Mesenteric fat pad (tissue), 1 donor: ENCODE results near the gene ARHGEF10L. TPM values are rescaled to one million over a fixed set of nuclear protein-coding genes. Genes with fewer than 3 reads are reported as not detected.

Source experiments
- DNase-seq: peaks from one replicate; pipeline ENCODE4 v3.0.0-alpha.2; 2020; ENCODE audit warnings: low spot score
- total RNA-seq: library from RNA; stranded (reverse); fragmentation: NEBNext Ultra II Directional; extraction: Animal tissue kit (Norgen Biotek cat#: 25700); gene quantifications from one replicate; pipeline ENCODE4 v1.2.1, GENCODE V29; 2021
- donor health status: DM: yes; HTN: yes; CAD: no.

Gene ARHGEF10L
- total RNA-seq, 1 donor from 2014 or later = 37.0 TPM

DNA sequence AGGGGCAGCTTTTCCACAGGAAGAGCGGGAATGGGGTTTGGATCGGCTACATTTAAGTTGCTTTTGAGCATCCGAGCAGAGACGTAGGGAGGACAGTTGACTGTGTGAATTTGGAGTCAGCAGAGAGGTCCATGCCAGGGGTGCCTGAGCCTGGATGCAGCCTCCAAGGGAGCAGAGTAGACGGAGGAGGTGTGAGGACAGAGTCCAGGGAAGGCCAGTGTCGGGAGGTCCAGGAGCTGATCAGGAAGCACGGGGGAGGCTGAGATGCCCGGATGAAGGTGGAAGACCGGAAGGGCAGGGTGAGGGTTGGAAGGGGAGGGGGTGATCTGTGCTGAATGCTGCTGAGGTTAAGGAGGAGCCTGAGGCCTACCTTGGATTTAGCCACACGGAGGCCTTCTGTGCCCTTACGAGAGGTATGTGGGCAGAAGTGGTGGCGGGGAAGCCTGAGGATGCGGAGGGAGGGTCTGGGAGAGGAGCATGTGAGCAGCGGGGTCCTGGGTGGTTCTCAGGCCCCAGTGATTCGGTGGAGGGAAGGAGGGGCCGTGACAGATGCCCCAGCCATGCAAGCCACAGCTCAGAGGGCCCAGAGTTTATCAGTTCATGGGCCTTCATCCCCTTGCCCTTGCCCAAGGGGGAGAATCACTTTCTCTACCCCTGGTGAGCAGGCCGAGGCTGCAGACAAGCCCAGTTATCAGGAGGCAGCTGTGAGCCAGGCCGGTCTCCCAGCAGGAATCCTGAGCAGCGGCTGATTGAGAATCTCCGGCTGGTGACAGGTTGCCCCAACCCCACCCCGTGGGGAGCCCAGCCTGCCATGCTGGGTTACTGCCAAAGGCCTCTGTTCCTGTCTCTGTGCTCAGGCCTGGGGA lies 161.7 kb downstream of the ARHGEF10L start:
- DNase-seq = no peak

DNA sequence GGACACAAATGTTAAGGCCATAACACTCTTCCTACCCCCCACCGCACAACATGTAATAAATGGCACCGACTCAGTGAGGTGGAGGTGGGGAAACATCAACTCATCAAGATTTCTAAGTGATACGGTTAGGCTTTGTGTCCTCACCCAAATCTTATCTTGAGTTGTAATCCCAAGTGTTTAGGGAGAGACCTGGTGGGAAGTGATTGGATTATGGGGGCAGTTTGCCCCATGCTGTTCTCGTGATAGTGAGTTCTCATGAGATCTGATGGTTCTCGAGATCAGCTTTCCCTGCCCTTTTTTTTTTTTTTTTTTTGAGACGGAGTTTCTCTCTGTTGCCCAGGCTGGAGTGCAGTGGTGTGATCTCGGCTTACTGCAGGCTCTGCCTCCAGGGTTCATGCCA lies 164.7 kb downstream of the ARHGEF10L start:
- no peak for DNase-seq

DNA sequence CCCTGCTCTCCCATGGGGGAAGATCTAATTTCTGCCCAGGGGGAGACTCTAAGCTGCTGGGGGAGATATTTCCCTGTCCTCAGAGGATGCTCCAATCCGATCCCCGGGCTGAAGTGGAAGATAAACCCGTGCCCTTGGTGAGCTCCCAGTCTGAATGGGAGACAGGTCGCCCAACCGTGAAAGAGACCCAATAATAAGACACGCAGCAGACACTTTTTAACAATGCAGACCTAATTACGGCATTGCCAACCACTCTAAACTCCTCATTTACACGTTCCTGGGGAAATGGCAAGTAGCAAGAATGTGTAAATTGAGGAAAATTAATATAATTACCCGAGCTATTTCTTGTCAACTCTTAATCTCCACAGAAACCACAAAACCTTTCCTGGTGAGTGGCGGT lies 166.9 kb downstream of the ARHGEF10L start:
- no peak for DNase-seq

DNA sequence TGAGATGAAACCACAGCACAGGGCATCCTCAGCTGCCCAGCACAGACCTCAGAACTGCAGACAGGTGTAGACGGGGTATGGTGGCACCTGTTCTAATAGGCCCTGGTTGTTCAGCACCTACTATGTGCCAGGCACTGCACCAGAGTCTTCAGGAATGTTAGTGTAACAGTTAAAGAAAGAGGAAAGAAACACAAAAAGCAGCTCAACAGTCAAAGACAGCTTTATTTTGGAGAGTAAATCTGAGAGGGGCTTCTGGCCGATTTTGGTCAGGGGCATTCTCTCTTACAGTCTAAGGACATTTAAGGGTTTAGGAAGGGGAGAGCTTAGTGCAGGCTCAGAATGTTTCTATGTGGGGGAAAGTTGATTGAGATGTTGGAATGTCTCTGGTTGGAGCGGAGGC lies 170.5 kb downstream of the ARHGEF10L start:
- DNase-seq = no peak

DNA sequence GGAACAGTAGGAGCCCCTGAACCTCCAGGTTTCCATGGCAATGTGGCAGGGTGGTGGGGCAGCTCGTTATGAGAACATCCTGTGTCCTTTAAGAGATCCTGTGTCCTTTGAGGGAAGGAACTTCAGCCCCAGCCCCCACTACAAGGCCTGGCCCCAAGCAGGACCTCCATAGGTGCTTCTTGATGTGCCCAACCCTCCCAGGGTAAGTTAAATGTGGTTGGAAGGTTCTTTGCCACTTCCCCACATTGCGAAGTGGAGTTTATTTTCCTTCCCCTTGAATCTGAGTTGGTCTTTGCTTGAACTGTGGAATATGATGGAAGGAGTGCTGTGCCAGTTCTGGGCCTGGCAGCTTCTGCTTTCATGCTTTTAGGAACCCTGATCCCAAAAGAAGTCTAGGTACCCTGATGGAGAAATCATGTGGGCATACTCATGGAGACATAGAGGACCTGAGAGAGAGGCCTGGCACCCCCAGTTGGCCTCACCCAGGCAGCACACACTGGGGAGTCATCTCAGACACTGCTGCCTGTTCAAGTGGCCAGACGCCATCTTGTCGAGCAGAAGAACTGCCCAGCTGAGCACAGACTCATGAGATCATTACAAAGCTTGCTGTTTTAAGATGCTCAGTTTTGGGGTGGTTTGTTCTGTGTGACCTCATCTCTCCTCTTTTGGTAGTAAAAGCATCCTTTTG lies 171.5 kb downstream of the ARHGEF10L start:
- no peak for DNase-seq

DNA sequence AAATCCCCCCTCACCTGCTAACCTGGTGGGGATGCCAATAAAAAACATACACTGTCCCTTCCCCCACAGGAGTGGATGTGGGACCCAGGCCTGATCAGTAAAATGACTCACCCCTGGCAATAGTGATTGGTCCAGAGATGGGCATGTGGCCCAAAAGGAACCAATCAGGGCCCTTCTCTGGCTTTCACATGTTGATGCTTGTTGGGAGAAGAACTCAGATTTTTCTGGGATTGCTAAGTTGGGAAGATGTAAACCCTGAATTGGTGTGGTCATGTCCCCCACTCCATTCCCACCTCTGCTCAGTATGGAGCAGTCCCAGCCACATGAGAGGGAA lies 172.0 kb downstream of the ARHGEF10L start:
- no peak for DNase-seq

DNA sequence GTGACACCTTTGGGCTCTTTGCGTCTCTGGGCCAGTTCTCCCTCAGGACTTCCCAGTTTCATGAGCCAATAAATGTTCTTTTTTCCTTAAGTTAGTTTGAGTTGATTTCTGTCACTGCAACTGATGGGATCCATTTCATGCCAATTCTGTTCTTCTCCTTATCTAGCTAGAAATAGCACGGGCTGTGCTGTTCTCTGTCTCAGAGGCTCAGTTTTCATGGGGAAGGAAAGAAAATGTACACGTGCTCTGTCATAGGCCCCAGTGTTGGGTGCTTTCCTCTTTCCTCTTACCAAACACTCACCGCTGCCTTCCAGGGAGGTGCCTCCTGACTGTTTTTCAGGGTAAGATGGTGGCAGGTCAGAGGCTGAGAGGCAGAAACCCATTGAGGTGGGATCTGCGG lies 172.4 kb downstream of the ARHGEF10L start:
- DNase-seq = no peak

DNA sequence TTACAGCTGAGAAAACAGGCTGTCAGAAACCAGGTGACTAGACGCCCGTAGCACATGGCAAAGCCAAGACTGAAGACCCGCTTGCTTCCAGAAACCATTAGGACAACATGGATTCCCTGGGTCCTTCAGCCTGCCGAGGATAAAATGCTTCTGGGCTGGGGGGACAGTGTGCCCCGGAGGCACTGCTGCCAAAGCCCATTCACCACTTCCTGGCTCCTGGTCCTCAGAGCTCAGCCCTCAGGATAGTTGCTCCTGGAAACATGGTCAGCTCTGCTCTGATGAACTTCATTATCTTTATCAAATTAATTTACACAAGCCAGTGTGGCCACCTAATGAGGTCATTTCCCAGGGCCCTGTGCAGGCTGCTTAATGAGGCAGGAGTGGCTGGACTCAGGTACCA lies 174.5 kb downstream of the ARHGEF10L start:
- no peak for DNase-seq

DNA sequence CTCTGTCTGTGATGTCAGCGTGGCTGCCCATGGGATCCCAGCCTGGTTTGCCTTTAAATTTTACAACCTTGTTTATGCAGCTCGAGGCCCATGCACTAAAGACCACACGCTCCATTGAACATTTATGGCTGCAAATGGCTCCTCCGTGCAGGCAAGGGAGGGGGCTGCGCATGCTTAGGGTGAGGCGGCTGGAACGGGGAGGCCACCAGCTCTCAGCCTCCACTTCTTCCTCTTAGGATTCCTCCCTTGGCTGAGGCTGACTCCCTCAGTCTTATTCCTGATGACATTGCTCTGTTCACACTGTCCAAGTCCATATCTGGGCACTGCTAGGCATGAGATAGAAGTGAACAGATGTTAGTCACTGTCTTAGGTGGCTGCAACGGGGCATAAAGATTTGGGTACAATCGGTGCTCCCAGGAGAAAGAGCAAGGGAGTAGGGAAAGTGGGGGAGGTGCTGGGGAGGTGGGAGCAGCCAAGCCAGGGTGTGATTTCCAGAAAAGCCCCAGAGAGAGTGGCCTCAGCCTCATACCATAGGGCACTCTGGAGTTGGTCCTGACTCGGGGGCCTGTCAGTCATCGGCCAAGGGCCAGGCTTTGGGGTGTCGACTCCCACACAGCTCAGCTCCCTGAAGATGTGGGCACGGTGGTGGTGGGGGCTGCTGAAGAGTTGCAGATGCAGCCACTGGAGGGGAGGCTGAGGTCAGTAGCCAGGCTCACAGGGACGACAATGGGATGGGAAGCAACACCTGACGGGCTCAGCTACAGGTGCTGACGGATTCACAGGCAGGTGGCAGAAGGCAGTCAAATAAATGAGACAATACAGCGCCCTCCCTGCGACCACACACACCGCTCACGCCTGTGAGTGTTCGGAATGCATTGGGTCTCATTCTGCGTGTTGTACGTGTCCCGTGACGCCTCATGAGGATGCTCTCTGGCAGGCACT lies 178.4 kb downstream of the ARHGEF10L start:
- DNase-seq = no peak

DNA sequence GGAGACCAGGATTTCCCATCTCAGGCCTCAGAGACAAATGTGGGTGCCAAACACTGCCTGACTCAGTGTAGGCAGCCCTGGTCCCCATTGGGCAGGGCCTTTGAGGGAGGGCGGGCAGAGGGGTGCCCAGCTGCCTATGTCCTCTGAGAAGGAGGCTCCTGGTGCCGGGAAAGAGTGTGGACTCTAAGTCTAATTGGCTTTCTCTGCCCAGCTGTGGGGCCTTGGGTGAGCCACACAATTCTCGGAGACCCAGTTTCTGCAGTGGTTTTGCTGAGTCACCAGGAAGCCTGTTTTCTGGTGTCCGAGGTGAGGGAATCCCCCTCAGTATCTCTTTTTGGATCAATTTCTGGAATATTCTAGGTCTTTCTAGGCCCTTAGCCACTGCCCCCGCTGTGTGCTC lies 180.4 kb downstream of the ARHGEF10L start:
- DNase-seq = no peak

DNA sequence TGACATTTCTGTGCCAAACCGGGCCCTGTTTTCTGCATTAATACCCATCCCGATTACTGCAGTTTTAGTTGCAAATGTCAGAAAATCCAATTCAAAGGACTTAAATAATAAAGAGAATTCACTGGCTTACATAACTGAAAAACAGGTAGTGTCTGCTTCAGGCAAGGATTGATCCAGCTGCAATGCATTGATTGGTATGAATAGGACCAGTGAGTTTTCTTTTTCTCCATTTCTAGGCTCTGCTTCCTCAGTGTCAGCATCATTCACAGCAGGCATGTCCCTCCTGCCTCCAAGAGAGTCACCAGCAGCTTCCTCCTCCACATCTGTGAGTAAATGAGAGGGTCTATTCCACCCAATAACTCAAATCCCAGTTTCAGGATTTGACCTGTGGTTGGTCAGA lies 181.9 kb downstream of the ARHGEF10L start:
- no peak for DNase-seq

DNA sequence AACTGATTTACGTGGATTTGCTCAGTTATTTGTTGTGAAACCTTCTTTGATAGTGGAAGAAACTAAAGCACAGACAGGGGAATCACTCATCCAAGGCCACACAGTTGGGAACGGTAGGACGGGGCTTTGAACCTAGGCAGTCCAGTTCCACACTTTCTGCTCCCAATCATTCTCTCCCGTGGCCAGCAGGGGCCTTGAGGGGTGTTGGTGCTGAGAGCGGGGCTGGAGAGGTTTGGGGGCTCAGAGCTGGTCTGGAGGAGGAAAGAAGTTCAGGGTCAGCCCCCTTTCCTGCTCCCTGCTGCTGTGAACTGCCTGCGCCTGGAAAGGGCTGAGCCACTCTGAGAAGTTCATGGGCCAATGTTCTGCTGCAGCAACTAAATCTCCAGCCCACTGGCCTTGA lies 184.2 kb downstream of the ARHGEF10L start:
- DNase-seq = no peak

DNA sequence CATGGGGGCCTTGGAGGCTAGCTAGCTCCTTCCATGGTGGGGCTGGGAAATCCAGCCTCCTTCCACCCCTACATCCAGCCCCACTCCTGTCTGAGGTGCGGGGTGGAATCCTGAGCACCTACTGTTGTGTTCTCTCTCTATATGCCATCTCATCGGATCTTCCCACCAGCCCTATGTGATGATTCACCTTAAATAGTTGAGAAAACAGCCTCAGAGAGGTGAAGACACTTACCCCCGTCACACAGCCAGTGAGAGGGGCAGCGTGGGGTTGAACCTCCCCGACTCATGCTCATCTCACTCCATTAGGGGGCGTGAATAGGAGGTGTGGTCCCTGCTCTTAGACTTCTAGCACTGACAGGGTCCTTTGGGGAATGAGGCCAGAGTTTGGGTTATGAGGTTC lies 184.7 kb downstream of the ARHGEF10L start:
- no peak for DNase-seq

DNA sequence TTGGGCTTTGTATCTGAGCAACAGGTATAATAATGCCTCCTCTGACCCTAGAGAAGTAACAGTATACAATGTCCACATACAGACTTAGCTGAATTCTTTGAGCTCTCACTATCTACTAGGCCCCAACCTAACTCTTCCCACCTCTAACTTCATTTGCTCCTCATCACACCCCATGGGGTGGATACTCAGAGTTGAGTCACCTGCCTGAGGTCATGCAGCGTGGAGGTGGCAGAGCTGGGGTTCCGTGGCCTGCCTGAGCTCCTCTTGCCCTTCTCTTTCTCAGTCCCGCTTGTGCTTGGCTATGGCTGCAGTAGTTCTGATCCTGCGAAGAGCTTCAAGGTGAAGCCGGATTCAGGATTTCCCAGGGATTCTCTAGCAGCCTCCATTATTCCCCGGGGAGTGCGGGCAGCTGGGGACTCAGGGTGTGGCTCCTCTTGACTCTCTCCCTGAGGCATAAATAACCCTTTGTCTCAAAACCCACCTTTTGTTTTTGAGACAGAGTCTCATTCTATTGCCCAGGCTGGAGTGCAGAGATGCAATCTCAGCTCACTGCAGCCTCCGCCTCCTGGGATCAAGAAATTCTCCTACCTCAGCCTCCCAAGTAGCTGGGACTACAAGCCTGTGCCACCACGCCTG lies 185.7 kb downstream of the ARHGEF10L start:
- DNase-seq = no peak

DNA sequence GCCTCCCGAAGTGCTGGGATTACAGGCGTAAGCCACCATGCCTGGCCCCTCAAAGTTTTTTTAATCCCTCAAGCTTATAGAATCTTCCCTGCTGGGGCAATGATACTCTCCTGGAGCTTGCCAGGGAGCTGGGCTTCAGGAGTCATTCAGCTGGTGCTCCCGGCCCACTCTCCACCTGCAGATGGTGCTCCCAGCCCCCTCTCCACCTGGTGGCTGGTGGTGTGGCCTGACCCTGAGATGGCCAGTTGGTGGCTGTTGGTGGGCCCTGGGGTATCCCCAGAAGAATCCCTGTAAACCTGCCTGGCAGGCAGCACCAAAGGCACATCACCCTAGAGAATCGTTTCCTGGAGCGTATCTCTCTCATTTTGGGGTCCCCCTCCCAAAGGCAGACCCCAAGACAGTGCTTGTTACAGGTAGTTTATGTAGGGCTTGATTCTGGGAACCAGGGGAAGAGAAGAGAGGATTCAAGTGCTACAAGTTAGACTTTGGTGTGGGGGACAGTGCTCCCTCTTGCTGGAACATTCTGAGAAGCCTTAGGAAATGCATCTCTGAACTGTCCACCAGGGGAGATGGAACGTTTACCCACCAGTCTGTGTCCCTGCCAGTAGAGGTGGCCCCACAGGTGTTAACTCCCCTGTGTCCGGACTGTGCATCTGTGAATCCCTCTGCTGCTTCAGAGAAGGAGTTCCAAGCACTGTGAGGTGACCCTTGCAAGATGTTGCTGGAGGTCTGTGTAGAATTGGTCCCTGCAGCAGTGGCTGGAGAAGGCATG lies 186.5 kb downstream of the ARHGEF10L start:
- no peak for DNase-seq

DNA sequence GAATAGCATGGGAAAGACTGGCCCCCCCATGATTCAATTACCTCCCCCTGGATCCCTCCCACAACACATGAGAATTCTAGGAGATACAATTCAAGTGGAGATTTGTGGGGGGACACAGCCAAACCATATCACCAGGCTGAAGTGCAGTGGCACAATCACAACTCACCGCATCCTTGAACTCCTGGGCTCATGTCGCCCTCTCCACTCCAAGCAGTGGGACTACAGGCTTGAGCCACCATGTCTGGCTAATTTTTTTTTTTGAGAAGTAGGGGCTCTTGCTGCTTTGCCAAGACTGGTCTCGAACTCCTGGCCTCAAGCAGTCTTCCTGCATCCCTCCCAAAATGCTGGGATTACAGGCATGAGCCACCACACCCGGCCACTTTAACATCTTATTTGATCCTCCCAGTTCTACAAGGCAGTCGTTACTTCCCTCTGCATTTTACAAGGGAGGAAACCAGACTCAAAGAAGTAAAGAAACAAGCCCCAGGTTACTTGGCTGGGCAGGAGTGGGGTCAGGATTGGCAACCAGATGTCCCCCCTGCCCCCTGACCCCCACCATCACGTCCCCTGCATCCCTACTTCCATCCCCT lies 188.7 kb downstream of the ARHGEF10L start:
- no peak for DNase-seq

DNA sequence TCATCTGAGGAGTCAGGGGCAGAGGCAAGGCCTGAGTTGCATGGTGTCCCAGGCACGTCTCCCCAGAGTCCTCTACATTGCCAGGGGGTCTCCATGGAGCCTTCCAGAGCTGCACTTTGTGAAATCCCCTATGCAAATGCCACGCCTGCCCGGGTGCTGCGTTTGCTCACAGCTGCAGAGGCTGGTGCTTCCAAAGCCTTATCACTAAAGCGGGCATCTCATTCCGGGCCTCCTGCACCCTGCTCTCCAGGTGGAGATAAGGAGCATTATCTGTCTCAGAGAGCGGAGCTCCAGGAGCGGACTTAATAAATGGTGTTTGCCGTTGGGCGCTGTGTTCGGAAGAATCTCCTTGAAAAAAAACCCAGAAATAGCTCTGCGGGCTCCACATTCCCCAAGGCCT lies 189.8 kb downstream of the ARHGEF10L start:
- DNase-seq = no peak

DNA sequence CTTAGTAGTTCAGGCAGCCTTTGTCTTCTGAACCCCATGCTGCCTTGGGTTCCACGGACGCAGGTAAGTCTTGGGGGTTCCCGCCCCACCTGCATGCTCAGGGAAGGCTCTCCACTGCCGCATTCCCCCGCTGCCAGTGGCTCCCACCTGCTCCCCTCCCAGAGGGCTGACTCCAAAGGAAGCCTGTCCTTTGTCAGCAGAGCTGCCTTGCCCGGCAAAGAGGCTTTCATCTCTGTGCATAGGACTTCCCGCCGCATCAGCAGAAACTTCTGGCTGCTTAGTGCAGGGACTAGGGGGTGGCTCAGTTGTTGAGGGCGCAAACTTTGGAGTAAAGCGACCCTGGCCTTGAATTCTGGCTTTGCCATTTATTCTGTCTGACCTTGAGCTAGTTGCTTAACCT lies 190.4 kb downstream of the ARHGEF10L start:
- no peak for DNase-seq

DNA sequence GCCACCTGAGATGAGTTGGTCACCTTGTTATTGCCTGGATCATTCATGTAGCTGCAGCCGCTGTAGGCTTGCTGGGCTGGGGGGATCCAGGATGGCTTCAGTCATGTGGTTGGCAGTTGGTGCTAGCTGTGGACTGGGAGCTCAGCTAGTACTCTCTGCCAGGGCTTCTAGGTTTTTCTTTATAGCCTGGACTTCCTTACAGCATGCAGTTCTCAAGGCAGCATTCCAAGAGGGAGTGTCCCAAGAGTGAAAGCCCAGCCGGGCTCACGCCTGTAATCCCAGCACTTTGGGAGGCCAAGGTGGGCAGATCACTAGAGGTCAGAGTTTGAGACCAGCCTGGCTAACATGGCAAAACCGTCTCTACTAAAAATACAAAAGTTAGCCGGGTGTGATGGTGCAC lies 192.0 kb downstream of the ARHGEF10L start:
- no peak for DNase-seq

DNA sequence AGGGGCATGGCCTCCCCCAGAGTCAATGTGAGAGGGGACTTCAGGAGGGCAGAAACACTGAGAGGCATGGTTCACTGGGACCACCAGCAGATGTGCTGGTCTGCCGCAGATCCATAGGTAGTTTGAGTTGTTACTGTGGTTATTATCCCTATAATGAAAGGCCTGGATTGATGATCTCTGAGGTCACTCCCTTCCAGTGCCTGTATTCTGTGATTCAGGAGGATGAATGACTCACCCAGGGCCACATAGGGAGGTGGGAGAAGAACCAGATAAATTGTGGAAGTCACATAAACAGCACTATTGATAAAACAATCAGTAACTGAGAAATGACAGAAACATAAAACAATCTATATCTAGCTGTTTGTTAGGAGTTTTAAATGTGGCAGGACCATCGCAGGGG lies 193.0 kb downstream of the ARHGEF10L start:
- DNase-seq = no peak
